ENCODE measurements around the gene NEDD9. TPM values are rescaled to one million over a fixed set of nuclear protein-coding genes. Genes with fewer than 3 reads are reported as not detected.

NEDD9 gene, protein sequence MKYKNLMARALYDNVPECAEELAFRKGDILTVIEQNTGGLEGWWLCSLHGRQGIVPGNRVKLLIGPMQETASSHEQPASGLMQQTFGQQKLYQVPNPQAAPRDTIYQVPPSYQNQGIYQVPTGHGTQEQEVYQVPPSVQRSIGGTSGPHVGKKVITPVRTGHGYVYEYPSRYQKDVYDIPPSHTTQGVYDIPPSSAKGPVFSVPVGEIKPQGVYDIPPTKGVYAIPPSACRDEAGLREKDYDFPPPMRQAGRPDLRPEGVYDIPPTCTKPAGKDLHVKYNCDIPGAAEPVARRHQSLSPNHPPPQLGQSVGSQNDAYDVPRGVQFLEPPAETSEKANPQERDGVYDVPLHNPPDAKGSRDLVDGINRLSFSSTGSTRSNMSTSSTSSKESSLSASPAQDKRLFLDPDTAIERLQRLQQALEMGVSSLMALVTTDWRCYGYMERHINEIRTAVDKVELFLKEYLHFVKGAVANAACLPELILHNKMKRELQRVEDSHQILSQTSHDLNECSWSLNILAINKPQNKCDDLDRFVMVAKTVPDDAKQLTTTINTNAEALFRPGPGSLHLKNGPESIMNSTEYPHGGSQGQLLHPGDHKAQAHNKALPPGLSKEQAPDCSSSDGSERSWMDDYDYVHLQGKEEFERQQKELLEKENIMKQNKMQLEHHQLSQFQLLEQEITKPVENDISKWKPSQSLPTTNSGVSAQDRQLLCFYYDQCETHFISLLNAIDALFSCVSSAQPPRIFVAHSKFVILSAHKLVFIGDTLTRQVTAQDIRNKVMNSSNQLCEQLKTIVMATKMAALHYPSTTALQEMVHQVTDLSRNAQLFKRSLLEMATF
- 10 to 100 TPM; 39.9 to 41.0 TPM for total RNA-seq
- polyA plus RNA-seq, result 40.2 TPM

DNA sequence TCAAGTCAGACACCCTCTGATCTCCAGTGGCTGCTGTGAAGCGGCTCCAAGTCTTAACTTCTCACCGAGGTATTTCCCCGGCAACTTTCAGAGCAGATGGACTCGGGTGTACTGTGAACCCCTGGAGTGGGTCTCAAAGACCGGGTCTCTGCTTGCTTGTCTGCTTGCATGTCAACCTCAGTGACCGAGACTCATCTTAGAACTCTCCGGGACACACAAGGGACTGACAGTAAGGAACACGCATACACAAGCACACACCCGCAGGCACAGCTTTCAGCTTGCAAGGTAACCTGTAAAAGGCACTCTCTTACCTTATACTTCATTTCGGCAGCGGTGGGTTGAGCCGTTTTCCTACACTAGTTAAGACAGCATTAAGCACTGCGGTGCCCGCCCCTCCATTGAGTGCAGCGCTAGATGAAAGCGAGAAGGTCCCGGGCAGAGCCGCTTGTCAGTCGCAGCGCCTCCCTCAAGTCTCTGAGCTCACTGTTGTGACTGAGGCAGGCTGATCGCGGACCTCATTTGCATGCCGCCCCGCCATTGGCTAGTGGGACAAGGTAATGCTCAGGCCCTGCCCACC is at the start of gene NEDD9:
NEDD9 (minus strand) TSS at position 476 of the 577 bp plus-strand sequence; CDS start at position 323, 153 bp downstream.
- Mint-ChIP-seq H3K4me1 (peaks cover 70 to 88% (median 82%) of the 10 kb centered on the region in 3 donors), H3K36me3 (peaks cover 0 to 7% (median 4%) of the 10 kb centered on the region in 3 donors), H3K27ac (peak within 1 kb of the TSS; percentile 93 to 100 (median 98)), H3K27me3 (no peaks in the 10 kb centered on the region), H3K4me3 (peak within 1 kb of the TSS; percentile 89 to 97 (median 91)), H3K9me3 (no peaks in the 10 kb centered on the region)
- no peaks in the 10 kb centered on the region for H3K36me3 ChIP-seq (ENCODE audit: insufficient read depth, low read length)
- H3K27ac ChIP-seq (ENCODE audit: low read depth, low read length), result peak within 1 kb of the TSS; percentile 75
- H3K9me3 ChIP-seq (ENCODE audit: low read length), result no peaks in the 10 kb centered on the region
- DNase-seq, result peak; percentile 91 to 97 (median 94)
- CTCF ChIA-PET, result interaction anchor here (1.0 to 2.1 kb wide), 4 partner anchors 29 to 264 kb away, joined by 3 to 5 read pairs (median 3); no protein-coding TSS in a partner anchor
- peak within 1 kb of the TSS; percentile 66 for H3K4me3 ChIP-seq (ENCODE audit: low read length)
- POLR2A ChIA-PET, result interaction anchor here (0.6 to 1.4 kb wide), 6 partner anchors 9 to 139 kb away, joined by 3 to 13 read pairs (median 3); partner anchors contain the start of gene SMIM13
- H3K4me1 ChIP-seq (ENCODE audit: insufficient read depth, low read length), result peaks cover 32% of the 10 kb centered on the region
- no peaks in the 10 kb centered on the region for H3K27me3 ChIP-seq (ENCODE audit: insufficient read depth, low read length, poor library complexity, severe bottlenecking)

DNA sequence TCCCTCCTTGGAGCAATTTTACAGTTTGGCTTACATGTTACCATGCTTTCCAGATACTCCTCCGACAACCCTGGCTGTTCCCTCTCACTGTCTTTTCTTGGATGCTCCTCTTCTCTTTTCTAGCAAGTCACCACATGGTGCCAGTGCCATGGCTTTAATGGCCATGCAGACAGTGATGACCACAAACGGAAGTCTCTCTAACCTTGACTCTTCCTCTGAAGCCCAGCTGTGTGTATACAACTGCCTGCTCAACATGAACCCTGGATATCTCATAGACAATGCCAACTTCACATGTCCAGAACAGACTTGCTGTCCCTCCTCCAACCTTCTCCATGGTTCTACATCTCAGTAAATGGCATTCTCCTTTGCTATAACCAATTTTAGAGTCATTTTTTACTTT is 49.8 kb upstream of the NEDD9 start:
- no peak overlapping the region for H3K4me3 ChIP-seq (ENCODE audit: low read length)
- peaks cover 15% of the 10 kb centered on the region for H3K4me1 ChIP-seq (ENCODE audit: insufficient read depth, low read length)
- CTCF ChIA-PET, result no interaction called here
- Mint-ChIP-seq H3K36me3 (peaks cover 8 to 24% (median 15%) of the 10 kb centered on the region in 3 donors), H3K4me1 (peaks cover 34 to 48% (median 46%) of the 10 kb centered on the region in 3 donors), H3K27me3 (no peaks in the 10 kb centered on the region), H3K9me3 (peaks cover 0 to 6% (median 3%) of the 10 kb centered on the region in 5 donors), H3K4me3 (no peak overlapping the region), H3K27ac (no peak overlapping the region)
- no peak for DNase-seq
- POLR2A ChIA-PET, result no interaction called here
- no peak overlapping the region for H3K27ac ChIP-seq (ENCODE audit: low read depth, low read length)
- H3K36me3 ChIP-seq (ENCODE audit: insufficient read depth, low read length), result no peaks in the 10 kb centered on the region
- no peaks in the 10 kb centered on the region for H3K27me3 ChIP-seq (ENCODE audit: insufficient read depth, low read length, poor library complexity, severe bottlenecking)
- H3K9me3 ChIP-seq (ENCODE audit: low read length), result no peaks in the 10 kb centered on the region

DNA sequence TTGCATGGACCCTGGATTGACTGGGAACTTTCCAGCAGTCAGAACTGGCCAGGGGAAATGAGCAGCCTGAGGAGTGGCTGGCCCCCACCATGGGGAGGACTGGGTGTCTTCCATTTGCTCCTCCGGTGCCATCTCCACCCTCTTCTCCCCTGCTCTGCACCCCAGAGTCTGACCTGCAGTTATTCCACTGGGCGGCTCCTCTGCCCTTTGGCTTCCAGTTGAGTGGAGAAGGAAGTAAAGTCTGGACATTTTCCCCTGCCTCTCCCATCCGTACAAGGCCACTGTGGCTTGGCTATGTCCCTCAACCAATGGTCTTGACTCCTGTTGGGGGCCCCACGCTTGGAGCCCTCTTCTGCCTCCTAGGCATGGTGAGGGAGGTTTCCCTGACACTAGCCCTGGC is 47.9 kb upstream of the NEDD9 start:
- H3K36me3 ChIP-seq (ENCODE audit: insufficient read depth, low read length), result no peaks in the 10 kb centered on the region
- H3K27me3 ChIP-seq (ENCODE audit: insufficient read depth, low read length, poor library complexity, severe bottlenecking), result no peaks in the 10 kb centered on the region
- H3K27me3 Mint-ChIP-seq, result no peaks in the 10 kb centered on the region
- peak overlapping the region in 1 of 7 donors; percentile 7 for H3K4me3 Mint-ChIP-seq
- no peak overlapping the region for H3K4me3 ChIP-seq (ENCODE audit: low read length)
- no peak overlapping the region for H3K27ac ChIP-seq (ENCODE audit: low read depth, low read length)
- H3K9me3 ChIP-seq (ENCODE audit: low read length), result no peaks in the 10 kb centered on the region
- ChIA-PET CTCF (interaction anchor here (1.5 kb wide), 1 partner anchor 17 kb away, joined by 3 read pairs; no protein-coding TSS in a partner anchor), POLR2A (no interaction called here)
- peaks cover 33% of the 10 kb centered on the region for H3K4me1 ChIP-seq (ENCODE audit: insufficient read depth, low read length)
- H3K36me3 Mint-ChIP-seq, result peaks cover 1 to 15% (median 14%) of the 10 kb centered on the region in 3 donors
- H3K4me1 Mint-ChIP-seq, result peaks cover 50 to 64% (median 62%) of the 10 kb centered on the region in 3 donors
- DNase-seq, result no peak
- H3K9me3 Mint-ChIP-seq, result no peaks in the 10 kb centered on the region
- peak overlapping the region in 4 of 8 donors; percentile 20 to 47 (median 31) for H3K27ac Mint-ChIP-seq

DNA sequence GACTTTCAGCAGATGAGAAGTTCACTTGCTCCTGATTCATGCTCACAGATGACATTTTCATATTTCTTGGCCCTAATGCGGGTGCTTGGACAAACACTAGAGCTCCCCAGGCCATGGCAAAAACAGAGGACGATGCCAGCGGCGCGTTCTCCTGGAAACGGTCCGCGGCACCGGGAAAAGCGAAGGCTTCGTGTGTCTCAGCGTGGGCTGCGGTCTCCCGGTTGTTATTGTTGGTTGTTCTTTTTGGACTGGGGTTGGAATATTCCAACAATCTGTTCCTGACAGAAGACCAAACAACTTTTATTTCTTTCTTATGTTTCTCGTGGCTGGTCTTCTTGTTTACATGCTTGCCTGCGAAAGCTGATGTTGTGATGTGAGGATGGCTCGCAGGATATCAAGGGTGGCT is 46.8 kb upstream of the NEDD9 start:
- Mint-ChIP-seq H3K27me3 (no peaks in the 10 kb centered on the region), H3K9me3 (no peaks in the 10 kb centered on the region), H3K36me3 (peaks cover 1 to 15% (median 12%) of the 10 kb centered on the region in 3 donors), H3K27ac (peak overlapping the region in 5 of 8 donors; percentile 20 to 47 (median 33)), H3K4me1 (peaks cover 56 to 68% (median 66%) of the 10 kb centered on the region in 3 donors), H3K4me3 (no peak overlapping the region)
- DNase-seq, result no peak
- POLR2A ChIA-PET, result no interaction called here
- CTCF ChIA-PET, result interaction anchor here (1.5 kb wide), 1 partner anchor 16 kb away, joined by 3 read pairs; no protein-coding TSS in a partner anchor
- H3K36me3 ChIP-seq (ENCODE audit: insufficient read depth, low read length), result no peaks in the 10 kb centered on the region
- peaks cover 35% of the 10 kb centered on the region for H3K4me1 ChIP-seq (ENCODE audit: insufficient read depth, low read length)
- H3K27me3 ChIP-seq (ENCODE audit: insufficient read depth, low read length, poor library complexity, severe bottlenecking), result no peaks in the 10 kb centered on the region
- no peaks in the 10 kb centered on the region for H3K9me3 ChIP-seq (ENCODE audit: low read length)
- no peak overlapping the region for H3K27ac ChIP-seq (ENCODE audit: low read depth, low read length)
- no peak overlapping the region for H3K4me3 ChIP-seq (ENCODE audit: low read length)

DNA sequence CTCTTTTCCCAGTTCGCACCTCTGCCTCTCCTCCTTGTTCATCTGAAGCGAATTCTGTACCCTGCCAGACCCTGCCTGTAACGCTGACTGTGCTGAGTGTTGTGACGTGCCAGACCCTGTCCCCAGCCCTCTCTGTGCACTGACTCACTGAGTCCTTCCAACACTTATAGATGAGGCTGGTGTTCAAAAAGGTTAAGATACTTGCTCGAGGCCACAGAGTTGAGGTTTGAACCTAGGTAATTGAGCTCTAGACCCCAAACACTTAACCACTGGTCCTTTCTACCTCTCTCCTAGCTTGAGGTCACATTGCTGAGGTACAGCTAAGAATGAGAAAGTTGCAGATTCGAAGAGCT is 45.7 kb upstream of the NEDD9 start:
- H3K9me3 Mint-ChIP-seq, result no peaks in the 10 kb centered on the region
- ChIA-PET CTCF (interaction anchor here (1.0 to 1.8 kb wide), 2 partner anchors 11 to 104 kb away, joined by 3 to 4 read pairs; no protein-coding TSS in a partner anchor), POLR2A (no interaction called here)
- H3K27ac Mint-ChIP-seq, result peak overlapping the region; percentile 60 to 97 (median 92)
- Histone ChIP-seq H3K27me3 (ENCODE audit: insufficient read depth, low read length, poor library complexity, severe bottlenecking) (no peaks in the 10 kb centered on the region), H3K4me3 (ENCODE audit: low read length) (no peak overlapping the region), H3K36me3 (ENCODE audit: insufficient read depth, low read length) (no peaks in the 10 kb centered on the region), H3K9me3 (ENCODE audit: low read length) (no peaks in the 10 kb centered on the region), H3K27ac (ENCODE audit: low read depth, low read length) (peak overlapping the region; percentile 52), H3K4me1 (ENCODE audit: insufficient read depth, low read length) (peaks cover 35% of the 10 kb centered on the region)
- H3K4me3 Mint-ChIP-seq, result peak overlapping the region in 6 of 7 donors; percentile 29 to 84 (median 61)
- H3K36me3 Mint-ChIP-seq, result peaks cover 7 to 17% (median 12%) of the 10 kb centered on the region in 3 donors
- H3K27me3 Mint-ChIP-seq, result no peaks in the 10 kb centered on the region
- H3K4me1 Mint-ChIP-seq, result peaks cover 56 to 69% (median 67%) of the 10 kb centered on the region in 3 donors
- peak in 1 of 5 donors; percentile 59 for DNase-seq

DNA sequence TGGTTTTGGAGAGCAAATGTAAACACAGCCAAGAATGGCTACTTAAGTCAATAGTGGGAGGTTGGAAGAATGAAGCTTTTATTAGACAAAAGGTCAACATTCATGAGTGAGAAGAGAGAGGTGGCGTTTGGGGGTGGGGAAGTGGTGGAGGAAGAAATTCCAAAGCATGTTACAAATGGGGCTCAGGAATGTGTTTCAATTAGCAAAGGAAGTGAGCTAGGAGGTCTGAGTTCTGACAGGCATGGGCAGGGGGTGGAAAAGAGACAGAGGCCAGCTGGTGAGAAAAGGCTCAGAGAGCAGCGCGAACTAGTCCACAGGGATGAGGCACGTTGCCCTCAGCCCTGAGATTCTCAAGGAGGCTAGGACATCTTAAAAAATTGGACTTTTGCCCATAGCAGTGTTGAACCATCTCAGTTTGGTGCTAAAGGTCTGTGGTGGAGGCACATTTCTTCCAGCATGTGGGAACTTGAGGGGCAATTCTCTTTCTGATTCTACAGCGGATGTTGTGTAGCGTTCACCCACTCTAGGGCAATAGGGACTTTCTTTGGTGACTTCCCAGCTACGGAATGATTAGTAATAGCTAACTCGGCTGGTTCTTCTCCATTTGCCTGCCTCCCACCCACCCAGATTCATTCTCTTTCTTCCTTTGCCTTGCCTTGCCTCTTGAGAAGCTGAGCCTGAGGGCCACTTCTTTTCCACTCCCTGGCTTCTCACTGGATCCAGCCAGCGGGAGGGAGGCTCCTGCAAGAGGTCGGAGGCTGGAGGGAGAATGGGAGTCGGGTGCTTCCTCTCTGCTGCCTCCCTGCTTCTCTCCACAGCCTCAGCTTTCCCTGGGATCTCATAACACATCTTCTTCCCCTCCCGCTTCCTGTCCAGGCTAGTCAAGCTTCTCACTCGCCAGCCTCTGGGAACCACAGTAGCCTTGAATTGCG is 45.1 kb upstream of the NEDD9 start:
- CTCF ChIA-PET, result interaction anchor here (1.0 to 1.8 kb wide), 2 partner anchors 11 to 105 kb away, joined by 3 to 4 read pairs; no protein-coding TSS in a partner anchor
- peak overlapping the region; percentile 52 for H3K27ac ChIP-seq (ENCODE audit: low read depth, low read length)
- peak in 1 of 5 donors; percentile 48 for DNase-seq
- no peak overlapping the region for H3K4me3 ChIP-seq (ENCODE audit: low read length)
- no peaks in the 10 kb centered on the region for H3K36me3 ChIP-seq (ENCODE audit: insufficient read depth, low read length)
- Mint-ChIP-seq H3K4me3 (peak overlapping the region; percentile 1 to 84 (median 59)), H3K9me3 (no peaks in the 10 kb centered on the region), H3K27ac (peak overlapping the region; percentile 60 to 97 (median 92)), H3K36me3 (peaks cover 12 to 18% (median 13%) of the 10 kb centered on the region in 3 donors), H3K4me1 (peaks cover 56 to 71% (median 69%) of the 10 kb centered on the region in 3 donors), H3K27me3 (no peaks in the 10 kb centered on the region)
- no peaks in the 10 kb centered on the region for H3K9me3 ChIP-seq (ENCODE audit: low read length)
- H3K27me3 ChIP-seq (ENCODE audit: insufficient read depth, low read length, poor library complexity, severe bottlenecking), result no peaks in the 10 kb centered on the region
- peaks cover 35% of the 10 kb centered on the region for H3K4me1 ChIP-seq (ENCODE audit: insufficient read depth, low read length)
- POLR2A ChIA-PET, result interaction anchor here (0.5 kb wide), 1 partner anchor 78 kb away, joined by 4 read pairs; no protein-coding TSS in a partner anchor

All from CD8-positive, alpha-beta memory T cell (primary cell).